ENCODE results near the gene UBE2E3.
"Not testable (repeated sequence)": the region's sequence is repeated elsewhere in the genome, so short reads cannot be mapped to it uniquely, and the experiment has no call there.

The UBE2E3 gene

DNA sequence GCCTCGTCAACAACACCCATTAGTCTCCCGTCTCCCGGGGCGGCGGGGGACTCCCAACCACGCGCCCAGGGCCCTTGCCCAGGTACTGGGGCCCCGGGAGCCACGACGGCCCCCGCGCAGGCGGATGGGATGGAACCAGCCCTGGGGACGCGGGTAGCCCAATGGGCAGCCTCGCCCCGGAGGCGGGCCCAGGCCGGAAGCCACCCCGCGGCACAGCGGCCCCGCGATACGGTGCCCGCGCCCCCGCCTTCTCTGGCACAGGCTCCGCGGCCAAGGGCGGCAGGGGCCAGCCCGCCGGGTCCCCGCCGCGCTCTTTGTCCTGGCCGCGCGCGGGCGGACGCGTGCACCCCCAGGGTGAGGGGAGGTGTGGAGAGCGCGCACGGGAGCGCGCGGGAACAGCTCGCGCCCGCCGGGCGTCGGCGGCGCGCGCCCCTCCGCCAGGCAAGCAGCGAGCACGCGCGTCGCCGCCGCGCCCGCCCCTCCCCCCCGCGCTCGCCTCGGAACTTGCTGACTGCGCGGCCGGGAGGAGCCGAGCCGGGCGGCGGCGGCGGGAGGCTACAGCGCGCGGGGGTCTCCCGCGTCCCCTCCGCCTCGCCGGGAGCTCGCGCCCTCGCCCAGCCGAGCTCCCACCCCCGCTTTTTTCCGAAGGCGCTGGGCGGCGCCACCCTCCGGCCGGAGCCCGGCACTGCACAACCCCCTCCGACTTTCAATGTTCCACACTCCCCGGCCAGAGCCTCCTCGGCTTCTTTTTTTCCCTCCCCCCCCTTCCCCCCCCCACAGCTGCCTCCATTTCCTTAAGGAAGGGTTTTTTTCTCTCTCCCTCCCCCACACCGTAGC lies at the start of gene UBE2E3:
TSS of gene UBE2E3 (plus strand) at position 500 of the 837 bp plus-strand sequence. CDS start 1,438 bp downstream, outside the sequence.
- in situ Hi-C loops (cut with MboI; ENCODE audit: low pct_unique_long_range_greater_than_20kb, low sequenced_read_pairs, unreplicated experiment) = no loop called here
- peak; percentile 85 for DNase-seq (ENCODE audit: low spot score)
- TF ChIP-seq, protein P1, sequence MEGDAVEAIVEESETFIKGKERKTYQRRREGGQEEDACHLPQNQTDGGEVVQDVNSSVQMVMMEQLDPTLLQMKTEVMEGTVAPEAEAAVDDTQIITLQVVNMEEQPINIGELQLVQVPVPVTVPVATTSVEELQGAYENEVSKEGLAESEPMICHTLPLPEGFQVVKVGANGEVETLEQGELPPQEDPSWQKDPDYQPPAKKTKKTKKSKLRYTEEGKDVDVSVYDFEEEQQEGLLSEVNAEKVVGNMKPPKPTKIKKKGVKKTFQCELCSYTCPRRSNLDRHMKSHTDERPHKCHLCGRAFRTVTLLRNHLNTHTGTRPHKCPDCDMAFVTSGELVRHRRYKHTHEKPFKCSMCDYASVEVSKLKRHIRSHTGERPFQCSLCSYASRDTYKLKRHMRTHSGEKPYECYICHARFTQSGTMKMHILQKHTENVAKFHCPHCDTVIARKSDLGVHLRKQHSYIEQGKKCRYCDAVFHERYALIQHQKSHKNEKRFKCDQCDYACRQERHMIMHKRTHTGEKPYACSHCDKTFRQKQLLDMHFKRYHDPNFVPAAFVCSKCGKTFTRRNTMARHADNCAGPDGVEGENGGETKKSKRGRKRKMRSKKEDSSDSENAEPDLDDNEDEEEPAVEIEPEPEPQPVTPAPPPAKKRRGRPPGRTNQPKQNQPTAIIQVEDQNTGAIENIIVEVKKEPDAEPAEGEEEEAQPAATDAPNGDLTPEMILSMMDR (IDR thresholded peaks at IDR 0.05; ENCODE audit: extremely low read depth, insufficient read depth, missing control alignments) = peak; percentile 84

DNA sequence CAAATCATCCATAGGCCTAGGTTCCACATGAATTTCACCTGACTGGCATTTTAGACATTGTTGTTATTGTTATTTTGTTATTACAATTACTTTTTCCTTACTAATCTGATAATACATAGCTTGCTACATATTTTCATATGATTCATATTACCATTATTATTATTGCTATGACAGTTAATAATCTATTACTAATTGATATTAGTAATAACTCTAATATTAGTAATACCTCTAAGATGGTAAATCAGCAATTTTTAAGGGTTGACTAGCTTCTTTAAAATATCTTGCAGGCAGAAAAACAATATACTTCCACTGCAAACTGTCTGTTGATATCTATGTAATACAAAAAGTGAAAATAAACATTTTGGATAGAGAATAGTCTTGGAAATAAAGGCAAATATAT lies 48.6 kb upstream of the UBE2E3 start:
- TF ChIP-seq, protein P1 (IDR thresholded peaks at IDR 0.05; ENCODE audit: extremely low read depth, insufficient read depth, missing control alignments) = no peak

DNA sequence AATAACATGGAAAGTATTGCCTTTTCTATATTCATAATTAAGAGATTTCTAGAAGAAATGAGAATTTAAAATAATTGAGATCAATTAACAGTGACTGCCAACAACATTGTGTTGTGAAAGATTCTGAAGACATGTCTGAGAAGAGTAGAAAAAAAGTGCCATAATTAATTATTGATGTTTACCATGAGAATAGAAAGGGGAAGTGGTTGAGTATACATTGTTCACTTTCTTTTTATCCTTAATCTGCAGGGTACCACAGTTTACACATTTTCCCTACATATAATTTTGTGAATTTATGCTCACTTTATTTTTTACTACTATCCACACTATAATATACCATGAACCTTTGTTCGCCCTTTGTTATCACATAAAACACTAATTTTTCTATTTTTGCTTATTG lies 47.1 kb upstream of the UBE2E3 start:
- TF ChIP-seq, protein P1 (IDR thresholded peaks at IDR 0.05; ENCODE audit: extremely low read depth, insufficient read depth, missing control alignments) = no peak
- in situ Hi-C loops (cut with MboI; ENCODE audit: low pct_unique_long_range_greater_than_20kb, low sequenced_read_pairs, unreplicated experiment) = no loop called here
- no peak for DNase-seq (ENCODE audit: low spot score)

More for the DNA sequence above, 48.6 kb upstream of the UBE2E3 start:
- DNase-seq (ENCODE audit: low spot score) = no peak
- in situ Hi-C loops (cut with MboI; ENCODE audit: low pct_unique_long_range_greater_than_20kb, low sequenced_read_pairs, unreplicated experiment) = no loop called here

DNA sequence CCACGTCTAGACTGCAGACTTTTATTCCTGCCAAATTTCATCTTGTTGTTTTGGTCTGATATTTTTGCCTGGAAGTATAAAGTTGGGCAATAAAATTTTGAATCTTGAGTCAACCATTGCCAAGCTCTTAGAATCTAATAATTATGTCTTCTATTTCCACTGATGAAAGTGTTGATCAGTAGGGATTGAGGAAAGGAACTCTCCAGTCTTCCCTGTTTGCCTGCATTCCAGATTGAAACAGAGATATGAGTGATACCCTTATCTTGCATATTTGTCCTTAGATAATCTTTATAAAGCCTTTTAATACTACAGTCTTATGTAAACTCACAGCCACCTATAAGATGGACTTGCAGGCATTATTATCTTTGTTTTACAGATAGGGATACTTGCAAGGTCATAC lies 45.5 kb upstream of the UBE2E3 start:
- no peak for DNase-seq (ENCODE audit: low spot score)

DNA sequence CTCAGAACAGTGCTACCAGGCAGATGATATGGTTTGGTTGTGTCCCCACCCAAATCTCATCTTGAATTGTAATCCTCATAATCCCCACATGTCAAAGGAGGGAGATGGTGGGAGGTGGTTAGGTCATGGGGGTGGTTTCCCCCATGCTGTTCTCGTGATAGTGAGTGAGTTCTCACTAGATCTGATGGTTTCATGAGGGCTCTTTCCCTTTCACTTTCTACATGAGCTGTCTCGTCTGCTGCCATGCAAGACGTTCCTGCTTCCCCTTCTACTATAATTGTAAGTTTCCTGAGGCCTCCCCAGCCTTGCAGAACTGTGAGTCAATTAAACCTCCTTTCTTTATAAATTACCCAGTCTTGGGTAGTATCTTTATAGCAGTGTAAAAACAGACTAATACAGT lies 42.9 kb upstream of the UBE2E3 start:
- in situ Hi-C loops (cut with MboI; ENCODE audit: low pct_unique_long_range_greater_than_20kb, low sequenced_read_pairs, unreplicated experiment); DNase-seq (ENCODE audit: low spot score): not testable (repeated sequence)

More for the DNA sequence above, 45.5 kb upstream of the UBE2E3 start:
- TF ChIP-seq, protein P1 (IDR thresholded peaks at IDR 0.05; ENCODE audit: extremely low read depth, insufficient read depth, missing control alignments) = no peak
- in situ Hi-C loops (cut with MboI; ENCODE audit: low pct_unique_long_range_greater_than_20kb, low sequenced_read_pairs, unreplicated experiment) = no loop called here

DNA sequence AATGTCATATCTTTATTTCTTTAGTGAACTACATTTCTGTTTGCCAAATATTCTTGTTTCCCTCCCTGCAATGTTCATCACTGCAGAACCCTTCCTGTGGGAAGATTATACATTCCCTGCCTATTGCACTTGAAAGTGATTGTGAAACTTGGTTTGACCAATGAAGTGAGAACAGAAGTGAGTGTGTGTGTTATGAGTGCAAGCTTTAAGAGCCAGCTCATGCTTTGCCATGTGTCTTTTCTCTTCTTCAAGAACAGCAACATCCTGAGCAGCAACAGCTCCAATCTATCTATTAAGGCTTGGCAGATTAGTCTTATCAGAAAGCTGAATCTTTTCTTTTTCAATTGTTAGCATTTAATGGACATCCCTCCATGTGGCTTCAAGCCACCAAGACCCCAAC lies 42.0 kb upstream of the UBE2E3 start:
- DNase-seq (ENCODE audit: low spot score) = no peak
- in situ Hi-C loops (cut with MboI; ENCODE audit: low pct_unique_long_range_greater_than_20kb, low sequenced_read_pairs, unreplicated experiment) = no loop called here
- TF ChIP-seq, protein P1 (IDR thresholded peaks at IDR 0.05; ENCODE audit: extremely low read depth, insufficient read depth, missing control alignments) = no peak

DNA sequence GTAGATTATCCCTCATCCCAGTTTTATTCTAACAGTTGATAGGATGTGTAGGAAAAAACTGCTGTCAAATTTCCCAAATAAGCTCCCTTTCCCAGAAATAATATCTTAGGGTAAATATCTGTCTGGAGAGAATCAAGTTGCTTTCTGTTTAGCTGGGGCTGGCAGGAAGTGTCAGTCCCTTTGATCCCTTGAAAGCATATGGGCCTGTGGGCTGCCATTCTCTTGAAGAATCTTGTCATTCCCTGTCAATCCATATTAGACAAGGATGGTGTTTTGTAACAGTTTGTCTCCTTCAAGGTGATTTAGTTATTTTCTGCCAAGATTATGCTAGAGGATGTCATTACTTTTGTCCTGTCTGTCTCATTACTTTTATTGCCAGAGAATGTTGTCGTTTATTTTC lies 37.1 kb upstream of the UBE2E3 start:
- in situ Hi-C loops (cut with MboI; ENCODE audit: low pct_unique_long_range_greater_than_20kb, low sequenced_read_pairs, unreplicated experiment) = no loop called here
- TF ChIP-seq, protein P1 (IDR thresholded peaks at IDR 0.05; ENCODE audit: extremely low read depth, insufficient read depth, missing control alignments) = no peak
- no peak for DNase-seq (ENCODE audit: low spot score)

All from GM13977 (cell line).